ENCODE measurements around the gene HDAC6. TPM values are rescaled to one million over a fixed set of nuclear protein-coding genes. Genes with fewer than 3 reads are reported as not detected.

HDAC6 gene
- total and polyA plus RNA-seq, 12 donors: 28.4 to 102 (median 32.3) TPM

GRCh38 chrX:48782795-48783194, 19.1 kb upstream of the HDAC6 start:
- no peak for ATAC-seq
- Histone ChIP-seq H3K36me3 (no peaks in the 10 kb centered on the region), H3K4me3 (no peak overlapping the region), H3K27ac (no peak overlapping the region), H3K9me3 (no peaks in the 10 kb centered on the region), H3K4me1 (no peaks in the 10 kb centered on the region), H3K27me3 (peaks cover 0 to 31% (median 0%) of the 10 kb centered on the region in 7 donors)
- intact Hi-C loops (cut with DNase I): no loop called here
- DNase-seq: no peak
- 47 to 49% methylated on average over 13 of the region's 13 CpGs for WGBS, 2 donors
- TF ChIP-seq, protein P1, sequence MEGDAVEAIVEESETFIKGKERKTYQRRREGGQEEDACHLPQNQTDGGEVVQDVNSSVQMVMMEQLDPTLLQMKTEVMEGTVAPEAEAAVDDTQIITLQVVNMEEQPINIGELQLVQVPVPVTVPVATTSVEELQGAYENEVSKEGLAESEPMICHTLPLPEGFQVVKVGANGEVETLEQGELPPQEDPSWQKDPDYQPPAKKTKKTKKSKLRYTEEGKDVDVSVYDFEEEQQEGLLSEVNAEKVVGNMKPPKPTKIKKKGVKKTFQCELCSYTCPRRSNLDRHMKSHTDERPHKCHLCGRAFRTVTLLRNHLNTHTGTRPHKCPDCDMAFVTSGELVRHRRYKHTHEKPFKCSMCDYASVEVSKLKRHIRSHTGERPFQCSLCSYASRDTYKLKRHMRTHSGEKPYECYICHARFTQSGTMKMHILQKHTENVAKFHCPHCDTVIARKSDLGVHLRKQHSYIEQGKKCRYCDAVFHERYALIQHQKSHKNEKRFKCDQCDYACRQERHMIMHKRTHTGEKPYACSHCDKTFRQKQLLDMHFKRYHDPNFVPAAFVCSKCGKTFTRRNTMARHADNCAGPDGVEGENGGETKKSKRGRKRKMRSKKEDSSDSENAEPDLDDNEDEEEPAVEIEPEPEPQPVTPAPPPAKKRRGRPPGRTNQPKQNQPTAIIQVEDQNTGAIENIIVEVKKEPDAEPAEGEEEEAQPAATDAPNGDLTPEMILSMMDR (IDR thresholded peaks at IDR 0.05): no peak

- no peak overlapping the region for H3K27ac ChIP-seq
- H3K4me3 ChIP-seq: no peak overlapping the region
- H3K27me3 ChIP-seq: peaks cover 0 to 17% (median 0%) of the 10 kb centered on the region in 7 donors
- no peaks in the 10 kb centered on the region for H3K36me3 ChIP-seq
- H3K9me3 ChIP-seq: no peaks in the 10 kb centered on the region
- no peak for DNase-seq
- intact Hi-C loops (cut with DNase I): no loop called here
- no peaks in the 10 kb centered on the region for H3K4me1 ChIP-seq
- no peak for ATAC-seq
- TF ChIP-seq, protein P1 (IDR thresholded peaks at IDR 0.05): no peak
- 61 to 63% methylated on average over 3 of the region's 3 CpGs for WGBS, 2 donors
Measured at GRCh38 chrX:48784726-48785125, 17.1 kb upstream of the HDAC6 start.

DNA sequence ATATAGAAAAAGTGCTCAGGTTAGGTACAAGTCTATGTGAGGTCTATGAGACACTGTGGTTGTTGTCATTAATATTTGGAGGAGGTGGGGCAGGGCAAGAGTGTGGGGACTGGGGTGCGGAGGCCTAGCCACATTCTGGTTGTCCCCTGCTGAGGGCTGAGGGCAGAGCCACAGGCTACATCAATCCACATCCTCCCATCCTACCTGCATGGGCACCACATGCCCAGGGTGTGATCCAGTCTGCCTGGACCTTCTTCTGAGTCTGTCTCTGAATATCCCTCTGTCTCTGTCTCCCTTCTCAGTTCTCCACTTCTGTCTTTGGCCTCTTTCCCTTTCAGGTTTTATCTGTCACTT, 16.7 kb upstream of the HDAC6 start:
- no peaks in the 10 kb centered on the region for H3K4me1 ChIP-seq
- TF ChIP-seq, protein P1 (IDR thresholded peaks at IDR 0.05): no peak
- H3K4me3 ChIP-seq: no peak overlapping the region
- intact Hi-C loops (cut with DNase I): no loop called here
- no peak overlapping the region for H3K27ac ChIP-seq
- H3K36me3 ChIP-seq: no peaks in the 10 kb centered on the region
- peaks cover 0 to 17% (median 0%) of the 10 kb centered on the region in 7 donors for H3K27me3 ChIP-seq
- H3K9me3 ChIP-seq: no peaks in the 10 kb centered on the region
- ATAC-seq (no peak), DNase-seq (no peak)
- WGBS, 2 donors: 60 to 100% methylated on average over 1 of the region's 1 CpG

- ATAC-seq (no peak), DNase-seq (no peak)
- Histone ChIP-seq H3K9me3 (no peaks in the 10 kb centered on the region), H3K4me3 (no peak overlapping the region), H3K4me1 (no peaks in the 10 kb centered on the region), H3K27ac (no peak overlapping the region), H3K27me3 (peaks cover 0 to 17% (median 0%) of the 10 kb centered on the region in 7 donors), H3K36me3 (no peaks in the 10 kb centered on the region)
- intact Hi-C loops (cut with DNase I): no loop called here
- 69 to 71% methylated on average over 15 to 16 of the region's 16 CpGs for WGBS, 2 donors
- TF ChIP-seq, protein P1 (IDR thresholded peaks at IDR 0.05): no peak
Measured at GRCh38 chrX:48785540-48786214, 16.2 kb upstream of the HDAC6 start.
